H9 (cell line): Measurements from ENCODE around the gene ULK4. TPM values are rescaled to one million over a fixed set of nuclear protein-coding genes. Genes with fewer than 3 reads are reported as not detected.

Experiments
- DNase-seq: peaks from one replicate; pipeline ENCODE4 v3.0.0-alpha.2; 2017
- H2AFZ ChIP-seq: one replicate; pipeline ENCODE4 v1.6.1; 2013; ENCODE audit warnings: mild to moderate bottlenecking, low read length, control low read depth, moderate library complexity
- H2AK5ac ChIP-seq: 2 replicates; pipeline ENCODE4 v1.6.1; 2013; ENCODE audit warnings: low read length, control low read depth, mixed read lengths; ENCODE audit not compliant: insufficient read length
- H2BK120ac ChIP-seq: one replicate; pipeline ENCODE4 v1.6.1; 2013; ENCODE audit warnings: low read depth, mild to moderate bottlenecking, low read length, control low read depth, inconsistent platforms; ENCODE audit not compliant: poor library complexity, severe bottlenecking
- H2BK12ac ChIP-seq: 2 replicates; pipeline ENCODE4 v1.6.1; 2013; ENCODE audit warnings: low read length, control low read depth, mixed read lengths, low read depth; ENCODE audit not compliant: insufficient read length
- H2BK15ac ChIP-seq: 2 replicates; pipeline ENCODE4 v1.6.1; 2013; ENCODE audit warnings: low read depth, low read length, control low read depth
- H2BK20ac ChIP-seq: one replicate; pipeline ENCODE4 v1.6.1; 2013; ENCODE audit warnings: low read depth, mild to moderate bottlenecking, low read length, control low read depth, inconsistent platforms; ENCODE audit not compliant: poor library complexity, severe bottlenecking
- H2BK5ac ChIP-seq: 2 replicates; pipeline ENCODE4 v1.6.1; 2013; ENCODE audit warnings: low read length, control low read depth, mixed read lengths; ENCODE audit not compliant: insufficient read length
- H3K14ac ChIP-seq: 2 replicates; pipeline ENCODE4 v1.6.1; 2013; ENCODE audit warnings: low read length, control low read depth; ENCODE audit not compliant: insufficient read depth
- H3K18ac ChIP-seq: 2 replicates; pipeline ENCODE4 v1.6.1; 2013; ENCODE audit warnings: low read depth, mild to moderate bottlenecking, mixed read lengths, low read length, control low read depth; ENCODE audit not compliant: insufficient read length
- H3K23ac ChIP-seq: 2 replicates; pipeline ENCODE4 v1.6.1; 2013; ENCODE audit warnings: low read length, control low read depth, mixed read lengths, low read depth; ENCODE audit not compliant: insufficient read length
- H3K23me2 ChIP-seq: 2 replicates; pipeline ENCODE4 v1.6.1; 2013; ENCODE audit warnings: low read depth, mild to moderate bottlenecking, mixed read lengths, low read length, control low read depth; ENCODE audit not compliant: insufficient read length, poor library complexity, severe bottlenecking
- H3K27ac ChIP-seq: 2 replicates; pipeline ENCODE4 v1.5.1; 2013; ENCODE audit warnings: low read length, control low read depth, mixed read lengths, low read depth; ENCODE audit not compliant: insufficient read length
- H3K27me3 ChIP-seq: 2 replicates; pipeline ENCODE4 v1.6.1; 2013; ENCODE audit warnings: low read length, control low read depth, inconsistent platforms; ENCODE audit not compliant: insufficient read depth
- H3K4ac ChIP-seq: 2 replicates; pipeline ENCODE4 v1.6.1; 2013; ENCODE audit warnings: low read depth, mild to moderate bottlenecking, control low read depth, inconsistent platforms, low read length, moderate library complexity
- H3K4me1 ChIP-seq: 2 replicates; pipeline ENCODE4 v1.6.1; 2013; ENCODE audit warnings: low read length, control low read depth, inconsistent platforms; ENCODE audit not compliant: insufficient read depth
- H3K4me2 ChIP-seq: 2 replicates; pipeline ENCODE4 v1.6.1; 2013; ENCODE audit warnings: low read length, control low read depth, mixed read lengths; ENCODE audit not compliant: insufficient read length, insufficient read depth
- H3K56ac ChIP-seq: 2 replicates; pipeline ENCODE4 v1.6.1; 2013; ENCODE audit warnings: low read depth, mild to moderate bottlenecking, mixed read lengths, low read length, control low read depth; ENCODE audit not compliant: insufficient read length
- H3K79me1 ChIP-seq: 2 replicates; pipeline ENCODE4 v1.6.1; 2013; ENCODE audit warnings: low read depth, mild to moderate bottlenecking, moderate library complexity, low read length, control low read depth, inconsistent platforms; ENCODE audit not compliant: insufficient read depth, poor library complexity, severe bottlenecking
- H3K79me2 ChIP-seq: 2 replicates; pipeline ENCODE4 v1.6.1; 2013; ENCODE audit warnings: low read length, control low read depth, inconsistent platforms; ENCODE audit not compliant: insufficient read depth
- H3K9ac ChIP-seq: 2 replicates; pipeline ENCODE4 v1.6.1; 2013; ENCODE audit warnings: low read length, control low read depth, mixed read lengths; ENCODE audit not compliant: insufficient read length; ENCODE audit errors: extremely low read depth
- H3K9me3 ChIP-seq: one replicate; pipeline ENCODE4 v1.6.1; 2013; ENCODE audit warnings: low read depth, low read length, inconsistent platforms; ENCODE audit not compliant: control insufficient read depth
- H3T11ph ChIP-seq: one replicate; pipeline ENCODE4 v1.6.1; 2013; ENCODE audit warnings: mild to moderate bottlenecking, low read length, control low read depth, inconsistent platforms
- H4K20me1 ChIP-seq: one replicate; pipeline ENCODE4 v1.6.1; 2013; ENCODE audit not compliant: control insufficient read depth, insufficient read length, insufficient read depth
- H4K5ac ChIP-seq: 2 replicates; pipeline ENCODE4 v1.6.1; 2013; ENCODE audit warnings: low read depth, mild to moderate bottlenecking, mixed read lengths, low read length, control low read depth; ENCODE audit not compliant: insufficient read length
- H4K8ac ChIP-seq: replicated peaks from 2 replicates; pipeline ENCODE4 v1.6.1; 2013; ENCODE audit warnings: low read length, control low read depth, mixed read lengths, low read depth; ENCODE audit not compliant: insufficient read length
- H4K91ac ChIP-seq: 2 replicates; pipeline ENCODE4 v1.6.1; 2013; ENCODE audit warnings: low read depth, mild to moderate bottlenecking, moderate library complexity, mixed read lengths, low read length, control low read depth; ENCODE audit not compliant: insufficient read length
- H3K27ac Mint-ChIP-seq, 3 experiments: 2 replicates in 2 of 3; 3 replicates in 1 of 3; pipeline ENCODE4 v1.8.0; 2020 to 2021; ENCODE audit warnings: mixed read lengths in 3 of 3, mild to moderate bottlenecking in 1 of 3, moderate library complexity in 1 of 3
- H3K27me3 Mint-ChIP-seq: 2 replicates; pipeline ENCODE4 v1.8.0; 2021; ENCODE audit warnings: low read depth, mild to moderate bottlenecking, moderate library complexity, mixed read lengths
- H3K36me3 Mint-ChIP-seq, 3 experiments: 2 replicates in 2 of 3; 3 replicates in 1 of 3; pipeline ENCODE4 v1.8.0; 2020 to 2021; ENCODE audit warnings: low read depth in 3 of 3, mixed read lengths in 3 of 3; ENCODE audit not compliant: insufficient read depth in 1 of 3
- H3K4me1 Mint-ChIP-seq, 2 experiments: 2 replicates each; pipeline ENCODE4 v1.8.0; 2020; ENCODE audit warnings: mixed read lengths in 2 of 2
- H3K4me3 Mint-ChIP-seq, 2 experiments: 2 replicates in 1 of 2; 3 replicates in 1 of 2; pipeline ENCODE4 v1.8.0; 2020 to 2021; ENCODE audit warnings: mild to moderate bottlenecking in 2 of 2, mixed read lengths in 2 of 2, moderate library complexity in 1 of 2
- H3K9me3 Mint-ChIP-seq, 2 experiments: 2 replicates in 1 of 2; 3 replicates in 1 of 2; pipeline ENCODE4 v1.8.0; 2020; ENCODE audit warnings: mild to moderate bottlenecking in 2 of 2, mixed read lengths in 2 of 2, moderate library complexity in 1 of 2
- CTCF ChIP-seq: fragments of 200-600 bp; sonication (generic); conservative IDR thresholded peaks from 3 replicates; pipeline ENCODE4 v1.8.0; 2021; ENCODE audit warnings: antibody characterized with exemption, mild to moderate bottlenecking
- WGBS: extraction: QIAGEN DNeasy Blood & Tissue Kit; methylation state at CpG from one replicate; pipeline ENCODE4 v1.1.7; 2013; ENCODE audit warnings: missing lambda C conversion rate, low lambda C conversion rate, mixed read lengths; ENCODE audit not compliant: insufficient read length; ENCODE audit errors: extremely low coverage; 5-methylcytosine and 5-hydroxymethylcytosine counted together
- total RNA-seq: library from RNA; stranded (reverse); gene quantifications from 2 replicates; pipeline ENCODE4 v1.2.1, GENCODE V29; 2021

ULK4 gene
- total RNA-seq, 1 experiment from 2014 or later: 12.9 TPM

- Histone ChIP-seq H3K9me3 (no peaks in the 10 kb centered on the region), H3K27ac (no peak overlapping the region), H3K79me2 (no peaks in the 10 kb centered on the region), H3K4me2 (no peak overlapping the region), H3K23me2 (no peaks in the 10 kb centered on the region), H4K5ac (no peak overlapping the region), H3T11ph (no peak overlapping the region), H3K4ac (no peak overlapping the region), H3K27me3 (no peaks in the 10 kb centered on the region), H3K56ac (no peak overlapping the region), H2AFZ (no peak overlapping the region), H2BK120ac (no peak overlapping the region), H3K4me1 (no peaks in the 10 kb centered on the region), H3K23ac (no peak overlapping the region), H3K14ac (no peak overlapping the region), H4K8ac (no peak overlapping the region), H3K9ac (no peak overlapping the region), H4K91ac (no peak overlapping the region), H2AK5ac (no peak overlapping the region), H2BK20ac (no peak overlapping the region), H3K79me1 (no peaks in the 10 kb centered on the region), H2BK15ac (no peak overlapping the region), H3K18ac (no peak overlapping the region), H2BK5ac (no peak overlapping the region), H4K20me1 (no peaks in the 10 kb centered on the region), H2BK12ac (no peak overlapping the region)
- DNase-seq: no peak
- H3K36me3 Mint-ChIP-seq: no peaks in the 10 kb centered on the region
- no peaks in the 10 kb centered on the region for H3K4me1 Mint-ChIP-seq
- WGBS: no CpG with 5 or more reads among the region's 6 CpGs
- H3K27ac Mint-ChIP-seq: no peak overlapping the region; a peak in 1 of 7 replicates
- H3K9me3 Mint-ChIP-seq: no peaks in the 10 kb centered on the region
- no peaks in the 10 kb centered on the region for H3K27me3 Mint-ChIP-seq
- TF ChIP-seq CTCF: no peak
- no peak overlapping the region for H3K4me3 Mint-ChIP-seq
These were observed 350.9 kb downstream of the ULK4 start for GRCh38 chr3:41611008-41611407.
